GM18498 (cell line): Measurements from ENCODE around the gene ACO1.

Experiments
- ATAC-seq: cut with Tn5 transposase; IDR thresholded peaks from one replicate; pipeline ENCODE4 v1.9.1; 2021; ENCODE audit warnings: mild to moderate bottlenecking, moderate library complexity; ENCODE audit not compliant: unreplicated experiment

ACO1 gene

GRCh38 chr9:32414856-32415255 lies 30.4 kb downstream of the ACO1 start:
- no peak for ATAC-seq

- no peak for ATAC-seq
Measured at GRCh38 chr9:32419921-32420320, 35.5 kb downstream of the ACO1 start.

- ATAC-seq, result no peak
Measured at GRCh38 chr9:32422237-32422806, 37.9 kb downstream of the ACO1 start.

GRCh38 chr9:32423371-32423770 lies 38.9 kb downstream of the ACO1 start:
- no peak for ATAC-seq

GRCh38 chr9:32424616-32425015 lies 40.2 kb downstream of the ACO1 start:
- no peak for ATAC-seq

- peak; percentile 43 for ATAC-seq
Measured at GRCh38 chr9:32426278-32426939, 42.0 kb downstream of the ACO1 start.

GRCh38 chr9:32427111-32427873 lies 42.8 kb downstream of the ACO1 start:
- ATAC-seq, result no peak

GRCh38 chr9:32430720-32431119 lies 46.3 kb downstream of the ACO1 start:
- ATAC-seq, result no peak

- no peak for ATAC-seq
Measured at GRCh38 chr9:32431196-32431595, 46.8 kb downstream of the ACO1 start.

GRCh38 chr9:32431940-32432555 lies 47.6 kb downstream of the ACO1 start:
- peak; percentile 43 for ATAC-seq

- no peak for ATAC-seq
Measured at GRCh38 chr9:32434892-32435291, 50.4 kb downstream of the ACO1 start.

- ATAC-seq, result no peak
Measured at GRCh38 chr9:32441678-32442077, 57.2 kb downstream of the ACO1 start.

- no peak for ATAC-seq
Measured at GRCh38 chr9:32442433-32442832, 58.0 kb downstream of the ACO1 start.

GRCh38 chr9:32449969-32450368 lies 65.5 kb downstream of the ACO1 start:
- no peak for ATAC-seq

GRCh38 chr9:32454280-32454679 lies 69.8 kb downstream of the ACO1 start:
- ATAC-seq, result no peak

GRCh38 chr9:32455738-32456137 lies 71.3 kb downstream of the ACO1 start:
- no peak for ATAC-seq

- ATAC-seq, result no peak
Measured at GRCh38 chr9:32456564-32456963, 72.1 kb downstream of the ACO1 start.

- ATAC-seq, result no peak
Measured at GRCh38 chr9:32463500-32464293, 79.3 kb downstream of the ACO1 start.

GRCh38 chr9:32468740-32469139 lies 84.3 kb downstream of the ACO1 start:
- no peak for ATAC-seq

- ATAC-seq, result no peak
Measured at GRCh38 chr9:32472344-32472743, 87.9 kb downstream of the ACO1 start.

- no peak for ATAC-seq
Measured at GRCh38 chr9:32483343-32483742, 98.9 kb downstream of the ACO1 start.
